Measurements from ENCODE around the gene UGT1A7. TPM values are rescaled to one million over a fixed set of nuclear protein-coding genes. Genes with fewer than 3 reads are reported as not detected.
A peak's percentile ranks its signal among the peaks of the same experiment; 100 is the strongest.

UGT1A7 gene
- total and polyA plus RNA-seq, 9 of the 15 experiments (the other 6 are each of a cell fraction or from before 2014, with no cell fraction given) = not detected

DNA sequence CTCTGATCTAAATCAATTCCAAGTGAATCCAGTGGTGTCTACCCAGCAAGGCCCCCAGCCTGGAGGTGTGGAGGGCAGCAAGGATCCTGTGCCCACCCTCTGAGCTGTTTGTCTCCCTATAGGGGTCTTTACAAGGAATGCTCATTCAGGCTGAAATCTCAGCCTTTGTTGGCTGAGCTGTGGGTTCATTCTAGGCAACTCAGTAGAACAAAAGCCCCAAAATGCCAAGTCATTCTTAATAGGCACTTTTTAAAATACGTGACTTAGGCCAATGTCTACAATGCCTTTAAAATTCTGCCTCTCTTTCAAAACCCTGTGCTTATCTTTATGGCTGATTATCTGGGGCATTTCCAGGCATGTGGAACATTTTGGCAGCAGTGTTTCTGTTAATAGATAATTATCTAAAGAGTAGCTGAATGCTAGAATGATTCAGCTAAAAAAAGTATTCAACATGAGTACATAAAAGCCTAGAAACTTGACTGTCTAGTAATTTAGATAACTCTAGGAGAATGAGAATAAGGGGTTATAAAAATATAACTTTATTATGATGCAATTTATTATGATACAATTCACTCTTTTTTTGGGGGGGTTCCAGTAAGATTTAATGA lies 18.4 kb downstream of the UGT1A7 start (continued):
- TF ChIP-seq PRDM10 (IDR thresholded peaks at IDR 0.05; ENCODE audit: partially characterized antibody) (no peak), FOSL1 (tag; conservative IDR thresholded peaks at IDR 0.05) (peak; percentile 31; the same call in 1 of the 2 replicates), XRCC3 (IDR thresholded peaks at IDR 0.05) (no peak), NCOA2 (IDR thresholded peaks at IDR 0.05; ENCODE audit: partially characterized antibody in 2 of 2) (no peak), ZBTB43 (CRISPR knock-in tag; IDR thresholded peaks at IDR 0.05) (no peak), MIER1 (IDR thresholded peaks at IDR 0.05; ENCODE audit: low read depth) (no peak), ZBED1 (IDR thresholded peaks at IDR 0.05) (no peak), USF1 (CRISPR knock-in tag; IDR thresholded peaks at IDR 0.05) (no peak), PYGO2 (tag; IDR thresholded peaks at IDR 0.05) (no peak), POLR2A (conservative IDR thresholded peaks at IDR 0.05) (no peak), KHSRP (IDR thresholded peaks at IDR 0.05) (no peak)
- TF ChIP-seq, protein P1, sequence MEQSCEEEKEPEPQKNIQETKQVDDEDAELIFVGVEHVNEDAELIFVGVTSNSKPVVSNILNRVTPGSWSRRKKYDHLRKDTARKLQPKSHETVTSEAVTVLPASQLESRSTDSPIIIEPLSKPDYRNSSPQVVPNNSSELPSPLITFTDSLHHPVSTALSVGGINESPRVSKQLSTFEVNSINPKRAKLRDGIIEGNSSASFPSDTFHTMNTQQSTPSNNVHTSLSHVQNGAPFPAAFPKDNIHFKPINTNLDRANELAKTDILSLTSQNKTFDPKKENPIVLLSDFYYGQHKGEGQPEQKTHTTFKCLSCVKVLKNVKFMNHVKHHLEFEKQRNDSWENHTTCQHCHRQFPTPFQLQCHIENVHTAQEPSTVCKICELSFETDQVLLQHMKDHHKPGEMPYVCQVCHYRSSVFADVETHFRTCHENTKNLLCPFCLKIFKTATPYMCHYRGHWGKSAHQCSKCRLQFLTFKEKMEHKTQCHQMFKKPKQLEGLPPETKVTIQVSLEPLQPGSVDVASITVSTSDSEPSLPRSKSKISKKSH (CRISPR knock-in tag; IDR thresholded peaks at IDR 0.05) = no peak
